DMS53 treated with DMSO at 0.1 percent for 48 hours (cell line): Measurements from ENCODE around the gene MCCD1.
"Not testable (repeated sequence)": the region's sequence is repeated elsewhere in the genome, so short reads cannot be mapped to it uniquely, and the experiment has no call there.

Experiments used
- DNase-seq: peaks from one replicate; lab custom pipeline; 2025; ENCODE audit not compliant: unreplicated experiment; lab: John Stamatoyannopoulos, UW

The MCCD1 gene

DNA sequence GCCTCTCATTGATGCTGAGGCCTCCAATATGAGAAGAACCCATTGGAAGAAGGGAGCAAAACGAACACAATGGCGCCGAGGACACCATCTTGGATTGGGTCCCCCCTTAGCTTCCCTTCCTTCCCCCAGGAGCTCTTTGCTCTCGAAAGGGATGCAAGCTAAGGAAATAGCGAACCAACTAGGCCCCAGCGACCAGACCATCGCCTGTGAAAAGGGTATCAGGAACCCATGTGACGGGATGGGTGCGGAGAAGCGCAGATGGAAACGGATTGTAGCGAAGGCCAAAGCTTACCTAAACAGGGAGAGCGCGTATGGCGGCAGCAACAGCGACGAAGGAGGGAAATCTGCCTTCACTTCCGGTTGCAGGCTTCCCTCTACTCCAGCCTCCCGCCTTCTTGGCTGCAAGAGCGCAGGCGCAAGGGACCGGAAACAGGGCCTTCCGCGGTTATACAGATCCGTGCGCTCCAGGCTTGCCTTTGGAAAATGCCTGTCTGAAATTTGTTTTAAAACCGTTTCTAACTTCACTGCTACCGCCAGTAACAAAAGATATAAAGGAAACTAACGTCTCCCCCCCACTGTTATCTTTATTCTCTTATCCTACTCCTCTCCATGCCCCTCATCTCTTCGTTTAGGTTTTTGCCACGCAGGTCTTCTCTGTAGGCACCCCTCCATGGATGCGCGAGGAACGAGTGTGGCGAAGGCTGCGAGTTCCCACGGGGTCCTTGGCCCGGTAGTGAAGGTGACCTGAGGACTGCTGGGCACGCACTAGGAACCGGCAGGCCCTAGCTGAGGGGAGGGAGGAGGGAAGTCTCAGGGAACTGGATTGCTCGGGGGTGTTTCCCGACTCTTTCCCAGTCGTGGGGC, 13.1 kb downstream of the MCCD1 start, which contains the start of gene DDX39B:
DDX39B (minus strand) TSS at position 346 of the 864 bp plus-strand sequence. CDS start 1,471 bp downstream, outside the sequence.
- DNase-seq: peak; percentile 96

DNA sequence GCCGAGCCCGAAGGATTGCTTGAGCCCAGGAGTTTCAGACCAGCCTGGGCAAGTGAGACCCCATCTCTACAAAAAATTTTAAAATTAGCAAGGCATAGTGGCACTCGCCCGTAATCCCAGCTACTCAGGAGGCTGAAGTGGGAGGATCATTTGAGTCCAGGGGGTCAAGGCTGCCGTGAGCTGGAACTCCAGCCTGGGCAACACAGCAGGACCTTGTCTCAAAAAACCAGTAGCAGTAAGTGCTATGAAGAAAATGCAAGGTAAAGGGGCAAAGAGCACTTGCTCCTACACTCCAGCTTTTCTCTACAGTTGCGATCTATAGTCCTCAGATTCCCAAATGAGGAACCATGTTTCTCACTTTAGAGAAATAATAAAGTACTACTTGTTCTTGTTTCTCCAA, 14.9 kb downstream of the MCCD1 start:
- no peak for DNase-seq

DNA sequence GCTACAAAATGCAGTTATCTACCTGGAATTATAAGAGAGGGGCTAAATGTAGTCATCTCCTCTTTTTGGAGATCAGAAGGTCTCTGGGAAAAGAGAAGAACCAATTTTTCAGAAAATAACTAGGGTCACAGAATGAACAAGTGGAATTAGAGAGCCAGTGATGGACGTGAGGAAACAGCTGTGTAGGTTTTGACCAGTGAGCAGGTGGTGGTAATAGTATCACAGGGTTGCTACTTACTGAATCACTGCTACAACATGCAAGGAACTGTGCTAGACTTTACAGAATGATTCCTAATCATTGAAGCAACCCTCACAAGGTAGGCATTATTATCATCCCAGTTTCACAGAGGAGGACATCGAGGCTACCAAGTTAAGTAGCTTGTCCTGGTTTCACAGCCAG, 15.9 kb downstream of the MCCD1 start:
- no peak for DNase-seq

DNA sequence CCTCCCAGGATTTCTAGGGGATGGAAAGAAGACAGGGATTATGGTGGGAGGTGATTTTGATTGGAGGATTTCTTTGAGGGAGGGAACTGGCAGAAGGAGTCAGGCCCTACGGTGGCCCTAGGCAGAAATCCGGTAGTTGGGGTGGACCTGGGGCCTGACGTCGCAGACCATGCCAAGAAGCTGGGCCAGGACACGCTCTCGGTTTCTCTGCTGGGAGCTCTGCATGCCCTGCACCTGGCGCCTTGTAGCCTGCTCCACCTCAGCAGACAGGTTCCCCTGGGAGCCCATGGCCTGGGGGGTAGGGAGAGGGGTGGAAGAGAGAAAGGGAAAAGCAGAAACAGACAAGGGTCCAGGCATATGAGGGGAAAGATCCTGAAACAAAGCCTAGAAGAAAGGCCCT, 16.5 kb downstream of the MCCD1 start:
- DNase-seq: no peak

DNA sequence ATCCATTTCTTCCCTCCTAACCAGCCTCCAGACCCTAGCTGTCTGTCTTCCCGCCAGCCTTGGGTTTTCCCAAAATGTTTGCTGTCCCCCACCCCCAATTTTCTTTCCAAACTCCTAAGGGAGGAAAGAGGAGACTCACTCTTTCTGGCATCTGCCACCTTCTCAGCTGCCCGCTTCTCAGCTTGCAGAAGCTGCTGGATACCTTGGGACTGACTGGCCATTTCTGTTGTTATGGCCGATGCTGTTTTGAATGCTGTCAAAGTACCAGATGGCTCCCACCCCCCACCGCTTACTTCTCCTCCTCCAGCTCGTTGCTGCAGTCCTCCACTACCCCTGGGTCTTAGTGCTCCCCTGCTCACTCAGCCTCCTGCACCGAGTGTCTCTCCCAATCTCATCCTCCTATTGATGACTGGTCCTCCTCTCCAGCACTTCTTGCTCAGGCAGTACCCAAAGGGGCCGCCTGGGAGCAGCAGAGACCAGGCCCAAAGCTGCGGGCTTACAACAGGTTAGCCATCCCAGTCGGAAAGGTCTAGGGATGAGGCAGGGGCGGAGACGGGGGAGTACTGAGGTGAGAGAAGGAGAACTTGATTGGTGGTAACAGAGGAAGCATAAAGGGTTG, 17.7 kb downstream of the MCCD1 start, which contains the start of gene ATP6V1G2:
ATP6V1G2 (minus strand) TSS at position 270 of the 619 bp plus-strand sequence; CDS start at position 221, 49 bp downstream.
- peak; percentile 97 for DNase-seq

DNA sequence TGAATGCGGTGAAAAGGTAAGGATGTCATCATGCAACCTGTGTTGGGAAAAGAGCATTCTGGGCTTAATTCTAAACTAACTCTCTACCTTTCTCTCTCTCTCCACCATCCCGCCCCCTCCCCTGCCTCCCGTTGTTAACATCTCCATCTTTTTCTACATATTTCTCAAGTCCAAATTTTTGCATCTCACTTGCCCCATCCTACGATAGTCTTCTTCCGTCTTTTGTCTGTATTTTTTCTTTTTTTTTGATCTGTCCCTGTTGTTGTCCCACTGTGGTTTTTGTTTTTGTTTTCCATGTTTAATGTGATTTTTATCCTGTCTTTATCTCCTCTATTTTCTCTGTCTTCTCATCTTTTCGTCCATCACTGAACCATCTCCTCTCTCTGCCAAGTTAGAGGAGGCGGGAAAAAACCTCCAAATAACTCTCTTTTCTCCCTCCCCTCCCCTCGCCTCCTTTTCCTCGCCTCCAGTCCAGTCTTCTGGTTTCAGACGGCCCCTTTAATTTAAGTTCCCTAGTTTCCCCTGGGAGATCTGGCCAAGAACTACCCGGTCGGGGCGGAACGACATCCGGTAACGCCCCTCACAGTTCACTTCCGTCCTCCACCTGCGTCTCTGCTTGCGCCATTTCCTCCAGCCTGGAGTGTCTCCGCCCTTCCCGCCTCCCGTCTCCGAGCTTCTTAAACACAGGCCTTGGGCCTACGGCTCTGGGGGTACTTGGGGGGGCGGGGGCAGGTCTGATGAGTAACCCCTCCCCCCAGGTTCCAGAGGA, 18.4 kb downstream of the MCCD1 start, which contains the start of gene NFKBIL1:
NFKBIL1 (plus strand) TSS at position 651 of the 769 bp plus-strand sequence; CDS start at position 738, 87 bp downstream.
- DNase-seq: peak; percentile 94

DNA sequence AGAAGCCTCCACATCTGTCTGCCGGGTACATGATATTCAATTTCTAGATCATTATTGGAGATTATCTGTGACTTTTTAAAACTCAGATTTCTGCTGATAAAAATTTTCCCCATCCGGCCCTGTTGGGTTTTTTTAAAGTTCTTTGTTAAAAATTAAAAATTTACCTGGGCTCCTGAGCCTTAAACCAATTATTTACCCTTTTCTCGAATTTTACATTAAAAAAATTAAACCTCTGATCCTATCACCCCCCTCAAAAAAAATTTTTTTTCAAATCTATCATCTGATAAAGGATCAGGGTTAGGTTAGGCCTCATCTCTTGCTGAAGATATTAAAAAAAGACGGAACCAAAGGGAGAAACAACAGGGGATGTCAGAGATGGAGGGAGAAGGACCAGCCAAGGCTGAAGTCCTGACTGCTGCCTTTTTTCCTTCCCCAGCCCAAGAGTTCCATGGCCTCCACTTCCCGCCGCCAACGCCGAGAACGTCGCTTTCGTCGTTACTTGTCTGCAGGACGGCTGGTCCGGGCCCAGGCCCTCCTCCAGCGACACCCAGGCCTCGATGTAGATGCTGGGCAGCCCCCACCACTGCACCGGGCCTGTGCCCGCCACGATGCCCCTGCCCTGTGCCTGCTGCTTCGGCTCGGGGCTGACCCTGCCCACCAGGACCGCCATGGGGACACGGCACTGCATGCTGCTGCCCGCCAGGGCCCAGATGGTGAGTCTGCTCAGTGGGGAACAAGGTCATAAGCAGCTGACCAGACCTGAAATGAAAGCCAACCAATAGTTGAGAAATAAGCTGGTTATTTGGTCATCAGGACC, 19.2 kb downstream of the MCCD1 start:
- DNase-seq: no peak

DNA sequence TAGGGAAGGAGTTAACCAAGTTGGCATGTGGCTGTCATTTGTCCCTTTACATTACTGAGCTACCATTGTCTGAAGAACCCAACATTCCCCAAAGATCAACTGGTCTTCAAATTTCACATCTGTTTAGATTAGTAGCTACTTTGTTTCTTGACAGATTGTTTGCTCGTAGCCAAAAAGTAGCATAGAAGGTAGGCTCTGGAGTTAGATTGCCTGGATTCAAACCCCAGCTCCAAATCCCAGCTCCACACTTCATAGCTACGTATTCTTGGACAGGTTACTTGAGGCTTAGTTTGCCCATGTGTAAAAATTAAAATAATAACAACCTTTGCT, 19.7 kb downstream of the MCCD1 start:
- no peak for DNase-seq

DNA sequence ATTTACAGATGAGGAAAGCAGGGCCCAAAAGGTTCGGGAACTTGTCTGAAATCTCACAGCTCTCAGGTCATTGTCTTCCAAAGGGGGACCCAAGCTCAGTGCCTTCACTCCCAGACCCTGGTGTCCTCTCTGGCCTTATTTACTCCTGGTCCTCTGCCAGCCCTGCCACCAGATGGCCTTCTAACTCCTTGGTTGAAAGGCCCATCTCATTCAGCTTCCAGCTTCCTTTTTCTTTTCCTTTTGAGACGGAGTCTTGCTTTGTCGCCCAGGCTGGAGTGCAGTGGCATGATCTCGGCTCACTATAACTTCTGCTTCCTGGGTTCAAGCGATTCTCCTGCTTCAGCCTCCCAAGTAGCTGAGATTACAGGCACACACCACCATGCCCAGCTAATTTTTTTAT, 22.6 kb downstream of the MCCD1 start:
- not testable (repeated sequence) for DNase-seq

DNA sequence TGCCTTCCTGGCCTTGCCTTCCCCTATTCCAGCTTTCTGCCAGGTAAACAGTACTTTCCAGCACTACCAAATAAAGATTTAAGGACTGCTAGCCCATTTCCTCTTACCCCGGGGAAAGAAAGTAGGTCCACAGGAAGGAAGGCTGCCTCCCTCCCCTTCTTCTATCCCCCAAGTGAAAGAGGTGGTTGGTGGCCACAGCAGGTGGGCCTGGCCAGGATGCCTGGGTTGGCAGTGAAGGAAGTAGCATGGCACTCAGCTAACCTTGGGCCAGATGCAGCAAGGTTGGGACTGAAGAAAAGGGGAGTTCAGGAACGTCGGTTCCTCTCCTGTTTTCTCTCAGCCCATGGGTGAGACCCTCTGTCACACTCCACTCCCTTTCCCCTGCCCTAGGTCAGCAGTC, 27.5 kb downstream of the MCCD1 start:
- DNase-seq: no peak

DNA sequence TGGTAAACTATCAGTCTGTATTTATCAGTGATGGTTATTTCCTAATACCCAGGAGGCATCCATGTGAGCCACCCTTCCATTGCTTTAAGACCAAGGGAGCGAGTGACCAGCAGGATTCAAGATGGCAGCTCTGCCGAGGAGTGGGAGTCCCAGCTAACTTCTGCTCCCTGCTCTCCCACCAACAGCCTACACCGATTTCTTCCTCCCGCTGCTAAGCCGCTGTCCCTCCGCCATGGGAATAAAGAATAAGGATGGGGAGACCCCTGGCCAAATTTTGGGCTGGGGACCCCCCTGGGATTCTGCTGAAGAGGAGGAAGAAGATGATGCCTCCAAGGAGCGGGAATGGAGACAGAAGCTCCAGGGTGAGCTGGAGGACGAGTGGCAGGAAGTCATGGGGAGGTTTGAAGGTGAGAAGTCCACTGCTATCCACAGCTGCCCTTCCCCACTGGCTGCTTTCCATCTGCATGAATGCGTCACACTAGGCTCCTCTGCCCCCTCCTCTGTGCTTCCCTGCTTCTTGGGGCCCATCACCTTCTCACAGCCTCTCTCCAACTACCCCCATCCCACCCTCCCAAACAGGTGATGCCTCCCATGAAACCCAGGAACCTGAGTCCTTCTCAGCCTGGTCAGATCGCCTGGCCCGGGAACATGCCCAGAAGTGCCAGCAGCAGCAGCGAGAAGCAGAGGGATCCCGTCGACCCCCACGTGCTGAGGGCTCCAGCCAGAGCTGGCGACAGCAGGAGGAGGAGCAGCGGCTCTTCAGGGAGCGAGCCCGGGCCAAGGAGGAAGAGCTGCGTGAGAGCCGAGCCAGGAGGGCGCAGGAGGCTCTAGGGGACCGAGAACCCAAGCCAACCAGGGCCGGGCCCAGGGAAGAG, 28.9 kb downstream of the MCCD1 start:
- DNase-seq: no peak

DNA sequence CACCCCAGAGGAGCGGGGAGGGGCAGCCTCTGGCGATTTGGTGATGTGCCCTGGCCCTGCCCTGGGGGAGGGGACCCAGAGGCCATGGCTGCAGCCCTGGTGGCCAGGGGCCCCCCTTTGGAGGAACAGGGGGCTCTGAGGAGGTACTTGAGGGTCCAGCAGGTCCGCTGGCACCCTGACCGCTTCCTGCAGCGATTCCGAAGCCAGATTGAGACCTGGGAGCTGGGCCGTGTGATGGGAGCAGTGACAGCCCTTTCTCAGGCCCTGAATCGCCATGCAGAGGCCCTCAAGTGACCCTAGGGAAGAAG, 29.5 kb downstream of the MCCD1 start:
- no peak for DNase-seq

DNA sequence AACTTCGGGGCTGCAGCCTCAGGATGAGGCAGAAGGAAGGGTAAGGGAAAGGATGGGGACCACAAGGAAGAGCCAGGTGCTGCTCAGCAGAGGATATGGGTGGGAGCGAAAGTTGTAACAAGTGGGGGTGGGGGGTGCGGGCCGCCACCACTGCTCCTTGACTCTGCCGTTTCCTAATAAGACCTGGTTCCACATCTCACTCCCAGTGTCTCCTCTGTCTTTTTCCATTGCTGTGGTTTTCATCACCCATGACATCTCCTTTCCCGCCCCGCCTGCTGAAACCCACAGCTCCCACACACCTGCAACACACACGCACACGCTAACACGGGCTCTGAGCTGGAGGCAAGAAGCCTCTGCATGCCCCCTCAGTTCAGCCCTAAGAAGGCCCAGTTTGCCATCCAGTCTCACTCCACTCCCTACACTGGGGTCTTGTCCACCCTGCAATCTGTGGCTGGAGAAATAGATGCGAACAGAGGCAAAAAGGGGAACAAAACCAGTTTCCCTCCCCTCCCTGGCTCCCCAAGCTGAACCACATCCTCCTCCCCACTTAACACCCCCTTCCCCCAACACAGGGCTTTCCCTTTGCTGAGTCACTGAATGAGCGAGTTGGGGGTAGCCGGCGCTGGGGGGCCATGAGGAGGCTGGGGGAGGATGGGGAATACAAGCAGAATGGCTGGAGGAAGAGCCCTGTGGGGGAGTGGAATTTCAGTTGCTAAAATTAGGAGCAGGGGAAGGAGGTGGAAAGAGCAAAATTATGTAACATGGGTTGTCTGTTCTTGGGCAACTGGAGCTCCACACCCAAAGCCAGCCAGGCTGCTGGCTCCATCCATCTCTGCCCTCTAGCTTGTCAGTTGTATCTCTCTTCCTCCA, 30.1 kb downstream of the MCCD1 start:
- DNase-seq: no peak

DNA sequence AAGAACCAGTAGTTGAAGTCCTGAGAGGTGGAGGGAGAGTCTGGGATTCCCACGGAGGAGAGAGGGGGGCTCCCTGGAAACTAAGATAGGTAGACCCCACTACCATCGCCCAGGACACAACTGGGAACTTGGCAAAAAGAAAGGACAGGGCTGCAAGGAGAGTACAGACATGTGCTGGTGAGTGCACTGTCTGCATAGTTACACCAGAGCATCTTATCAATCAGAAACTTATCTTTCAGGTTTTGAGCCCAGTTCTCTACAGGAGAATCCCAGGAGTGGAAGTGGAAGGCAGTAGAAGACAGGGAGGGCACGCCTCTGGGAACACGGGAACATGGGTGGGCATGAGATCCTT, 30.8 kb downstream of the MCCD1 start:
- no peak for DNase-seq

DNA sequence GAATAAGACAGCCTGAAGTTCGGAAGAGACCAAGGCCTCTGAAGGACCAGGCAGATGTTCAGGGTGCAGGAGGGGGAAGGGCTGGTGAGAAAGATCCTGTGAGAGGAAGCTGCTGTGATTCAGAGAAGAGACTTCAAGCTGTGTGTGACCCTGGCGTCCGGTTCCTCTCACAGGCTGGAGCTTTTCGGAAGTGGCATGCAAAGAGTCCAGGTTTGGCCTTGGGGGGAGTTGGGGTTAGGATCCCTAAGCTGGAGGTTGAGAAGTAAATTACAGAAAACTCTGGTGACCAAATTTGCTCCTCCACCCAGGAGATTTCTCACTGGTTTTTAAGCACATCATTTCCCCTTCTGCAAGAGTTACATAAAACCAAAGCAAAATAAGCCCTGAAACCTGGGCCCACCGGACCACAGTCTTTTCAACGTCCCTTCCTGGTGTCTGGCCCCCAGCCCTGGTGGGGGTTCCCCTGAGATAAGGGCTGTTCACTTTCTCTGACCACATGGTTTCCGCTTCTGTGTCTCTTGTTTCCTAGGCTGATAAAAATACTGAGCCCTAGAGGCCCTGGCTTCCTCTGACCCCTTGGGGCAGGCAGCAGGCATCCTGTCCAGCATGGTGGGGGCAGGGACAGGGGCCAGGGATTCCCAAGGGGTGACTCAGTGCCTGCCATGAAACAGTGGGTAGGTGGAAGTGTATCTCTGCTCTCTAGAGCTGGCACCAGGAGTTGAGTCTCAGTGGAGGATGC, 31.4 kb downstream of the MCCD1 start:
- no peak for DNase-seq

DNA sequence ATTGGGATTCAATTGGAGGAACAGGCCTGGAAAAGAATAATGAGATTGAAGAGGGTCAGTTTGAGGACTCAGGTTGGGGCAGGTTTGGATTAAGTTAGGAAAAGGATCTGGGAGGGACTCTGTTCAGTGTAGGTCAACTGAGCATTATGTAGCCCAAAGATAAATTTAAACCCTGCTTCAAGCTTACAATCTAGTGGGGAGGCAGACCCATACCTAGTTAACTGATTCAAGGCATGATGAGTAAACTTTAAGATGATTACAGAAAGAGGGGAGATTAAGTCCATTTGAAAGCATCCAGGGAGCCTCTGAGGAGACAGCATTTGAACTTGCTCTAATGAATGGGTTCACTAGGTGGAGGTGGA, 31.9 kb downstream of the MCCD1 start:
- no peak for DNase-seq

DNA sequence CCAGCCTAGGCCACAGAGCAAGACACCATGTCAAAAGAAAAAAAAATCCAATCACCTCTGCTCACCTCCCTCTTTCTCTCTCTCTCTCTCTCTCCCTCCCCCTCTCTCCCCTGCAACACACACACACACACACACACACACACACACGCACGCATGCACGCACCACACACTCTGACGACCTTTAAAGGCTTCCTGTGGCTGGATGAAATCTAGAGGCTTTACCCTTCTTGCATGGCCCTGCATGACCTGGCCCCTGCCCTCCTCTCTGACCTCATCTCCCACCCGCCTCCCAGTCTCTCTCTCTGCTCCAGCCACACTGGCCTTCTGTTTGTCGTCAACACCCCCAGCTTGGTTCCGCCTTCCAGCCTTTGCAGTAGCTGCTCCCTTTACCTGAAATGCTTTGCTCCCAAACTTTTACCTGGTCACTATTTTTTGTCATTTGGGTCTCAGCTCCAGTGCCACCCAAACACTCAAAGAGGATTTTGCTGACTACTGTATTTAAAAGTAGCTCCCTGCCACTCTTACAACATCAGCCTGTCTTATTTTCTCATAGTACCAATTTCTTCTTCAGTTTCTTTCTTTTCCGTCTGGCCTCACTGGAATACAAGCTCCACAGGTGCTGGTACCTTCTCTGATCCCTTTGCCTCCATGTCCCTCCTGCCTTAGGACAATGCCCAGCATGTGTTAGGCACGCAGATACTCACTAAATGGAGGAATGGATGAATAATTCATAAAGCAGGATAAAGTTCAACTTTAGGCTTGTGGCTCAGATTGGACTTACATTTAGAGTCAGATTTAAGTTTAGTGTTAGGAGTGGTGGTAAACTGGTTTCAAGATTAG, 39.0 kb downstream of the MCCD1 start:
- DNase-seq: no peak

DNA sequence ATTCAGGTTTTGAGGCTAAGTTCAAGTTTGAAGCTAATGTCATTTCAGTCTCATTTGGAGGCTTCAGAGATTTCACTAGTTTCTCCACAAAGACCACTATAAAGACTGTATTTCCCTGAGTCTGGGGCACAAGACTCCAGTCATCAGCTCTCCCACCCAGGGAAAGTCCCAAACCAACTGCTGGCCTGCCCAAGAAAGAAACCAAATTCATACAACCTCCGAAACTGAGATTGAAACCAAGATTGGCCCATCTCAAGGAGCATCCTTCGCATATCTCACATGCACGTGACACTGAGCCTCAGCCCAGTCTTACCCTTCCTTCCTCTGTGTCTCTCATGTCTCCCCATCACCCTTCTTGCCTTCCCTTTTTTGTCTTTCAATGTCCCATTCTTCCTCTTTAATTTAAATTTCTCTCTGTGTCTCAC, 39.8 kb downstream of the MCCD1 start:
- no peak for DNase-seq
